Panc1 (cell line): ENCODE data around the gene PPIP5K1.

Source experiments
- CTCF ChIP-seq: fragments of 450-650 bp; IDR thresholded peaks from 2 replicates; pipeline ENCODE4 v1.5.1; 2017; ENCODE audit warnings: mild to moderate bottlenecking
- POLR2AphosphoS5 ChIP-seq: IDR thresholded peaks from 2 replicates; pipeline ENCODE4 v1.6.1; 2012; ENCODE audit warnings: mild to moderate bottlenecking, low read depth, low read length, moderate library complexity
- REST ChIP-seq, 2 experiments: IDR thresholded peaks; 2 replicates each; pipeline ENCODE4 v1.6.1; 2011 to 2012; ENCODE audit warnings: low read depth in 2 of 2, control low read depth in 1 of 2, low read length in 1 of 2, mild to moderate bottlenecking in 1 of 2, moderate library complexity in 1 of 2; ENCODE audit not compliant: insufficient read depth in 1 of 2
- SIN3A ChIP-seq: IDR thresholded peaks from 2 replicates; pipeline ENCODE4 v1.6.1; 2012; ENCODE audit warnings: low read depth, mild to moderate bottlenecking, low read length, moderate library complexity, borderline replicate concordance; ENCODE audit not compliant: insufficient read depth
- TCF7L2 ChIP-seq: IDR thresholded peaks from 2 replicates; pipeline ENCODE4 v1.6.1; 2011; ENCODE audit warnings: mild to moderate bottlenecking, low read depth, low read length, inconsistent platforms

GRCh38 chr15:43489191-43489590 is 100.8 kb downstream of the PPIP5K1 start:
- no peak for TF ChIP-seq POLR2AphosphoS5
- TF ChIP-seq CTCF: no peak
- TF ChIP-seq SIN3A: no peak
- TF ChIP-seq REST (IDR thresholded peaks at IDR 0.05; ENCODE audit: insufficient read depth in 1 of 2, low read depth in 2 of 2, low read length in 1 of 2): no peak
- TF ChIP-seq TCF7L2: no peak
